ENCODE results near the gene BLVRA. TPM values are rescaled to one million over a fixed set of nuclear protein-coding genes. Genes with fewer than 3 reads are reported as not detected.

Gene BLVRA
- total RNA-seq, 1 experiment from 2014 or later, result 29.7 TPM

- Histone ChIP-seq H3K36me3 (ENCODE audit: control insufficient read depth in 1 of 2, insufficient read depth in 2 of 2, low read length in 2 of 2) (no peaks in the 10 kb centered on the region), H3K9me2 (ENCODE audit: insufficient read depth) (no peaks in the 10 kb centered on the region), H3K27ac (ENCODE audit: low read depth, low read length) (no peak overlapping the region), H3K9me3 (ENCODE audit: control insufficient read depth in 1 of 2, insufficient read depth in 1 of 2, low read depth in 1 of 2, low read length in 2 of 2) (no peaks in the 10 kb centered on the region), H3K4me3 (replicated peaks in 1 of 2; ENCODE audit: low read depth in 1 of 2, low read length in 2 of 2) (no peak overlapping the region), H4K20me1 (ENCODE audit: insufficient read depth) (peaks cover 14% of the 10 kb centered on the region; the same call in 1 of the 2 replicates), H3K79me2 (ENCODE audit: insufficient read depth, low read length) (peaks cover 100% of the 10 kb centered on the region), H3K4me1 (ENCODE audit: control insufficient read depth in 1 of 2, insufficient read depth in 2 of 2, low read length in 2 of 2) (no peaks in the 10 kb centered on the region), H3K27me3 (ENCODE audit: insufficient read depth, low read length) (no peaks in the 10 kb centered on the region), H2AFZ (ENCODE audit: low read depth, low read length, poor library complexity, severe bottlenecking) (no peak overlapping the region), H3K9ac (ENCODE audit: low read length) (no peak overlapping the region), H3K4me2 (ENCODE audit: low read length) (no peak overlapping the region)
- DNase-seq (ENCODE audit: low read depth, low spot score) (no peak), ATAC-seq (no peak)
- TF ChIP-seq POLR2AphosphoS5 (IDR thresholded peaks at IDR 0.05; ENCODE audit: low read depth, low read length), result no peak
- TF ChIP-seq ATF3 (IDR thresholded peaks at IDR 0.05), result no peak
- TF ChIP-seq RAD21 (IDR thresholded peaks at IDR 0.05; ENCODE audit: low read depth), result no peak
- TF ChIP-seq POLR2A (IDR thresholded peaks at IDR 0.05; ENCODE audit: borderline replicate concordance, extremely low read depth, insufficient read depth, insufficient read length), result no peak
- no peak for TF ChIP-seq ZNF274 (IDR thresholded peaks at IDR 0.05; ENCODE audit: low read depth, low read length)
- TF ChIP-seq SRF (IDR thresholded peaks at IDR 0.05; ENCODE audit: low read depth), result no peak
- no peak for TF ChIP-seq SP1 (IDR thresholded peaks at IDR 0.05; ENCODE audit: low read depth)
- no peak for TF ChIP-seq SIN3A (IDR thresholded peaks at IDR 0.05; ENCODE audit: low read depth)
- TF ChIP-seq EZH2phosphoT487 (IDR thresholded peaks at IDR 0.05; ENCODE audit: borderline replicate concordance), result no peak
- TF ChIP-seq JUND (IDR thresholded peaks at IDR 0.05), result no peak
- TF ChIP-seq ZFX (IDR thresholded peaks at IDR 0.05), result no peak
- no peak for TF ChIP-seq CTCF (IDR thresholded peaks at IDR 0.05 in 2 of 3, conservative IDR thresholded peaks at IDR 0.05 in 1 of 3; ENCODE audit: borderline replicate concordance in 1 of 3, insufficient read depth in 1 of 3, low read depth in 2 of 3, low read length in 2 of 3)
- TF ChIP-seq ELF1 (IDR thresholded peaks at IDR 0.05; ENCODE audit: borderline replicate concordance, low read depth), result no peak
- no peak for TF ChIP-seq EGR1 (IDR thresholded peaks at IDR 0.05; ENCODE audit: low read depth)
- TF ChIP-seq CEBPB (IDR thresholded peaks at IDR 0.05; ENCODE audit: low read depth), result no peak
- no peak for TF ChIP-seq YY1 (IDR thresholded peaks at IDR 0.05; ENCODE audit: extremely low read depth, insufficient replicate concordance, low read depth, low read length)
- no peak for TF ChIP-seq ZBTB33 (IDR thresholded peaks at IDR 0.05; ENCODE audit: extremely low read depth, insufficient replicate concordance, low read length)
- TF ChIP-seq REST (IDR thresholded peaks at IDR 0.05; ENCODE audit: low read depth), result no peak
- TF ChIP-seq MAX (IDR thresholded peaks at IDR 0.05), result no peak
- RAD21 ChIA-PET (ENCODE audit: low non-redundant PET in 1 of 2, low total read pairs in 2 of 2, uncharacterized antibody in 2 of 2, unreplicated experiment in 2 of 2), result no interaction called here
- intact Hi-C loops (cut with micrococcal nuclease), result no loop called here
- CTCF ChIA-PET, result interaction anchor here (1.0 kb wide), 1 partner anchor 134 kb away, joined by 5 read pairs; the partner anchor contains the start of gene STK17A
- POLR2A ChIA-PET, result no interaction called here
- BruUV-seq (replicated peaks), result no TSS peak
These were observed 41.9 kb upstream of the BLVRA start for GRCh38 chr7:43716598-43716997.

Measured in HCT116 (cell line).